GM06990 (cell line): ENCODE results near the gene ZFR2.
"Not testable (repeated sequence)": the region's sequence is repeated elsewhere in the genome, so short reads cannot be mapped to it uniquely, and the experiment has no call there.

Experiments used
- DNase-seq: peaks from one replicate; pipeline ENCODE4 v3.0.0-alpha.2; 2011; ENCODE audit not compliant: insufficient read length; ENCODE audit errors: extremely low read depth
- H3K27me3 ChIP-seq: replicated peaks from 2 replicates; pipeline ENCODE4 v1.6.0; 2011; ENCODE audit warnings: low read length; ENCODE audit not compliant: control insufficient read depth, insufficient read depth
- H3K36me3 ChIP-seq: 2 replicates; pipeline ENCODE4 v1.5.1; 2011; ENCODE audit warnings: low read length; ENCODE audit not compliant: control insufficient read depth, insufficient read depth
- H3K4me3 ChIP-seq: replicated peaks from 2 replicates; pipeline ENCODE4 v1.5.1; 2011; ENCODE audit warnings: low read depth, mild to moderate bottlenecking, control low read depth, low read length
- CTCF ChIP-seq: IDR thresholded peaks from 2 replicates; pipeline ENCODE4 v1.5.1; 2011; ENCODE audit warnings: low read length, control low read depth, mild to moderate bottlenecking, inconsistent platforms; ENCODE audit not compliant: insufficient read depth, poor library complexity, severe bottlenecking

ZFR2 gene

GRCh38 chr19:3881272-3882040 is 12.6 kb upstream of the ZFR2 start:
- Histone ChIP-seq H3K4me3 (no peak overlapping the region), H3K36me3 (no peaks in the 10 kb centered on the region), H3K27me3 (no peaks in the 10 kb centered on the region; the same call in 1 of the 2 replicates)
- DNase-seq: no peak
- TF ChIP-seq CTCF: no peak

GRCh38 chr19:3880471-3881271 is 11.8 kb upstream of the ZFR2 start, which contains the start of gene ATCAY:
Gene ATCAY (plus strand): TSS chr19:3880685. CDS start chr19:3885768, 5,083 bp downstream.
- no peak for DNase-seq
- TF ChIP-seq CTCF: no peak
- Histone ChIP-seq H3K36me3 (no peaks in the 10 kb centered on the region), H3K27me3 (no peaks in the 10 kb centered on the region; the same call in 1 of the 2 replicates), H3K4me3 (no peak within 1 kb of the TSS)

- peak; percentile 25 for TF ChIP-seq CTCF
- Histone ChIP-seq H3K36me3 (no peaks in the 10 kb centered on the region), H3K27me3 (no peaks in the 10 kb centered on the region; the same call in 1 of the 2 replicates), H3K4me3 (no peak overlapping the region)
- no peak for DNase-seq
These were observed 10.8 kb upstream of the ZFR2 start for GRCh38 chr19:3879656-3880055.

- H3K4me3 ChIP-seq, DNase-seq, H3K36me3 ChIP-seq, H3K27me3 ChIP-seq: not testable (repeated sequence)
These were observed 5.9 kb upstream of the ZFR2 start for GRCh38 chr19:3874695-3875094.

- no peaks in the 10 kb centered on the region for H3K36me3 ChIP-seq
- no peak for DNase-seq
- no peak for TF ChIP-seq CTCF
- H3K4me3 ChIP-seq: no peak overlapping the region
- no peaks in the 10 kb centered on the region for H3K27me3 ChIP-seq
These were observed 4.3 kb upstream of the ZFR2 start for GRCh38 chr19:3873151-3873550.
